NCI-H82 (cell line): Measurements from ENCODE around the gene ADAMTS1.

ENCODE experiments used
- DNase-seq: peaks from one replicate; lab custom pipeline; 2025; lab: John Stamatoyannopoulos, UW

The ADAMTS1 gene

GRCh38 chr21:26844258-26845065 lies 747 bp downstream of the ADAMTS1 start:
- no peak for DNase-seq

GRCh38 chr21:26843933-26844257 lies 1.3 kb downstream of the ADAMTS1 start:
- DNase-seq: peak; percentile 15

GRCh38 chr21:26842974-26843932 lies 2.0 kb downstream of the ADAMTS1 start:
- peak; percentile 23 for DNase-seq

GRCh38 chr21:26842300-26842699 lies 2.9 kb downstream of the ADAMTS1 start:
- no peak for DNase-seq

GRCh38 chr21:26840912-26841311 lies 4.3 kb downstream of the ADAMTS1 start:
- DNase-seq: no peak

GRCh38 chr21:26840201-26840600 lies 5.0 kb downstream of the ADAMTS1 start:
- no peak for DNase-seq

GRCh38 chr21:26837539-26837938 lies 7.7 kb downstream of the ADAMTS1 start:
- DNase-seq: no peak

GRCh38 chr21:26836528-26836927 lies 8.7 kb downstream of the ADAMTS1 start:
- DNase-seq: no peak

- no peak for DNase-seq
Measured at GRCh38 chr21:26835714-26836265, 9.4 kb downstream of the ADAMTS1 start.

GRCh38 chr21:26835027-26835713 lies 10.0 kb downstream of the ADAMTS1 start:
- no peak for DNase-seq

GRCh38 chr21:26834181-26834905 lies 10.9 kb downstream of the ADAMTS1 start:
- no peak for DNase-seq

- no peak for DNase-seq
Measured at GRCh38 chr21:26833460-26833939, 11.7 kb downstream of the ADAMTS1 start.

GRCh38 chr21:26833011-26833410 lies 12.2 kb downstream of the ADAMTS1 start:
- DNase-seq: no peak

- DNase-seq: no peak
Measured at GRCh38 chr21:26832546-26832945, 12.7 kb downstream of the ADAMTS1 start.

- no peak for DNase-seq
Measured at GRCh38 chr21:26826801-26827200, 18.4 kb downstream of the ADAMTS1 start.

GRCh38 chr21:26820509-26820908 lies 24.7 kb downstream of the ADAMTS1 start:
- DNase-seq: no peak

- DNase-seq: no peak
Measured at GRCh38 chr21:26819740-26820324, 25.4 kb downstream of the ADAMTS1 start.

GRCh38 chr21:26818906-26819305 lies 26.3 kb downstream of the ADAMTS1 start:
- DNase-seq: no peak

- DNase-seq: no peak
Measured at GRCh38 chr21:26815197-26815596, 30.0 kb downstream of the ADAMTS1 start.

- no peak for DNase-seq
Measured at GRCh38 chr21:26814386-26814785, 30.8 kb downstream of the ADAMTS1 start.

GRCh38 chr21:26813426-26813998 lies 31.7 kb downstream of the ADAMTS1 start:
- peak; percentile 94 for DNase-seq
